ENCODE results near the gene CHST8.

The CHST8 gene

DNA sequence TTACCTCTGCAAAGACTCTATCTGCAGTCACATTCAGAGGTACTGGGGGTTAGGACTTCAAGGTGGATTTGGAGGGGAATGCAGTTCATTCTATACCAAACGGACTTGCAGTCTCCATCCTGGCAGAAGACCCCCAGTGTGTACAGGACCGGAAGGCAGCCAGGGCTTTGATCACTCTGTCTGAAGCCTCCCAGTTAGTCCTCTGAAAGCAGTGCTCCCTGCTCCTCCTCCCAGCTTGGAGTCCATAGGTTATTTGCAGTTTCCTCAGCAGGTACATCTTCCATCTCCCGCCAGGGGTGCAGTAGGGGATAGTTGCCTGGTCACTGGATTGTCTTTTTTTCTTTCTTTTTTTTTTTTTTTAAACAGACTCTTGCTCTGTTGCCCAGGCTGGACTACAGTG lies 96.1 kb downstream of the CHST8 start:
- DNase-seq (ENCODE audit: low read depth), result no peak

DNA sequence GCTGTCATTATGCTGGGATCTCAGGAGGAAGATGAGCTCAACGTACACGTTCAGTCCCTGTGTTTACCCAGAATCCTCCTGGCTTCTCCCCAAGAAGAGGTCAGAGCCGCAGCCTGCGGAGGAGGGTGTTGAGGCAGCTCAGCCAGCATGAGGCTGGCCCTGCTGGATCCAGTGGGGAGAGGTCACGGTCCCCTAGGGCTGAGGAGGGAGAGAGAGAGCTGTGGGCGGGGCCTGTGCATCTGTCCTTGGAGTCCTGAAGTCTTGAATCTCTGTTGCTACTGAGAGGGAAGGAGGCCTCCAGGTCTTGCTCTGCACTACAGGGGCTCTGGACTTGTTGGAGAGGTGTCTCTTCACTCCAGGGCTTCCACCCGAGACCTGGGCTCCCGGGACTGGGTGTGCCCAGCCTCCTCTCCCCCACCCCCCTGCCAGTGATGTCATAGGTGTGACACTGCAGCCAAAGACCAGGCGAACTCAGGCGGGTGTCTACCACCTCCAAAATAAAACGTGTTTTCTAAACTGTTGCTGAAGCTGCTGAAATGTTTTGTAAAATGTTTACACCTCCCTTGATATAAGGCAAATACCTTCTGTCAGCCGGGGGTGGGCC lies 97.0 kb downstream of the CHST8 start:
- DNase-seq (ENCODE audit: low read depth), result no peak

DNA sequence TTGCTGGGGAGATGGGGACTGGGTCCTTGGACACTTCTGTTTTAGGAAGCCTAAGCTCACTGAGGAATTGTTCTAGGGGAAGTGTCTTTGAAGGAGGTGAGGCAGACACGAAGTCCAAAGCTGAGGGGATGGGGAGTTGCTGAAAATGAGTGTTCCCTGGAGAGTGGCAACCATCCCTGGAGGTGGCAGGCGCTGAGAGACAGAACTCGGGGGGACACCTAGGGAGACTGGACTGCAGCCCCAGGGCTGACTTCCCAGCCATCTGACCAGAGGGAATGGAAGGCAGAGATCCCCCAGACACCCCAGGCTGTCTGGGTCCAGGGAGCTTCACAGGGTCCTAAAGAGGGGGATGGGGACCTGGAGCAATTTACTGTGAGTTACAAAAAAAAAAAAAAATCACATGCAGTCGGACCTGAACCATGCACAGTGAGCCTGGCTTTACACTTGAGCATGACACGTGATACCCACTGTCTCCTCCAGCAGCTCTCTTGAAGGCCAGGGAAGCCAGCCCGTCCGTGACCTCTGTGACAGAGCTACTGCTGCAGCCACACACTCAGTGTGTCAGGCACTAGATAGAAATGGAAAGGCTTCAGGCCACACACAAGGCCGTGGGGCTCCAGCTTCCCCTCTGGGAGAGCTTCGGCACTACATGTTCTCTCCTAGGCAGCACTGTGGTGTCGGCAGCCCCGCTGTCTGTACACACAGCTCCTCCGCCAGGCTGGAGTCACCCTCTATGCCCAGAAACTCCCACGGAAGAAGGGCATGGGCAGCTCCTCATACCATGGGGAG lies 97.8 kb downstream of the CHST8 start:
- DNase-seq (ENCODE audit: low read depth), result no peak

DNA sequence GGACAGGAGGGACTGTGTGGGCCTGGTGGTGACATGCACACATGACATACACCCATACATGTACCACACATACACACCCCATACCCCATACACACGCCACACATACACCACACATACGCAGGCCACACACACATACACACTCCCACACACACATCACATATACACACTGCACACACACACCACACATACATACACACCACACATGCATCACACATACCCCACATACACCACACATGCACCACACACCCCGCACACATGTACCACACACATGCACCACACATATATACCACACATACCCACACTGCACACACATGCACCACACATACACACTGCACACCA lies 98.4 kb downstream of the CHST8 start:
- no peak for DNase-seq (ENCODE audit: low read depth)

DNA sequence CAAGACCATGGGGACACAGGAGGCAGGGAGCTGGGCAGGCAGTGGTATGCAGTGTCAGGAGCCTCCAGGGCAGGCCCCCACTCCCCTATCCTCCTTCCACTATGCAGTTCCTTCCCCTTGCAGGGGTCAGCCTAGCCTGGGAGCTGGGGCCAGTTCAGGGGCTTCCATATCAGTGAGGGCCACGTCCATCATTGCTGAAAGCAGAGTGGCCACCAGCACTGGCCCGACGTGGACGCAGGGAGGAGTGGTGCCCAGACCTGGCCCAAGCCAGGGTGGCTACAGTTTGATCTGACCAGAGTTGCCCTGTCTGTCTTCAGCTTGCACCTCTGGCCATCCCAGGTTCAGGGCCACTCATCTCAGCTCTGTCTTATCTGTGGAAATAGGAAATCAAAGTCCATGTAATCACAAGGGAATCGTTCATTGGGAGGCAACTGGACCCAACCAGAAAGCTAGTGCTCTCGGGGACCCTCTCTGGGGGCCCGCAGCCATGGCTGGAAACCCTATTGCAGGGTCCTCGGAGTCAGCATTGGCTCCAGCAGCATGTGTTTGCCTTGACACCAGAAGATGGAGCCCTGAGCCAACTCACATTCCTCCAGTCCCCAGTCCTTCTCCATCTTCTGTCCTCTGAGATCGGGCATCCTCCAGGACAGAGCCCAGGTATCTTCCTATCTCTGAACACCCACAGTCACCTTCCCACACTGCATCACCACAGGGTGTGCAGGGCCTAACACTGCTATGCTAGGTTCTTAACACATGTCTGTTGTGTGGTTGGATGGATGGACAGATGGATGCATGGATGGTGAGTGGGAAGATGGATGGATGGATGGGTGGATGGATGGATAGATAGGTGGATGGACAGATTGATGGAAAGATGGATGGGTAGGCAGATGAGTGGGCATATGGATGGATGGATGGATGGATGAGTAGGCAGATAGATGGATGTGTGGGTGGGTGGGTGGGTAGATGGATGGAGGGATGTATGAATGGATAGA lies 99.2 kb downstream of the CHST8 start:
- DNase-seq (ENCODE audit: low read depth), result no peak

DNA sequence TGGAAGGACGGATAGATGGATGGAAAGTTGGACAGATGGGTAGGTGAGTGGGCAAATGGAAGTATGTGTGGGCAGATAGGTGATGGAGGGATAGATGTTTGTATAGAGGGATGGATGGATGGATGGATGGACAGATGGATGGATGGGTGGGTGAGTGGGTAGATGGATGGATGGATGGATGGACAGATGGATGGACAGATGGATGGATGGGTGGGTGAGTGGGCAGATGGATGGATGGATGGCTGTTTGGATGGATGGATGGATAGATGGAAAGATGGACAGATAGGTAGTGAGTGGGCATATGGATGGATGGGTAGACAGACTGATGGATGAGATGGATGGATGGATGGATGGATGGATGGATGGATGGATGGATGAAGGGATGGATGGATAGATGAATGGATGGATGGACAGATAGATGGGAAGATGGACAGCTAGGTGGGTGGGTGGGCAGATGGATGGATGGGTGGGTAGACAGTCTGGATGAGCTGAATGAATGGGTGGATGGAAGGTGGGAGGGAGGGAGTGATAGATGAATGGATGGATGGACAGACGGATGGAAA lies 100.1 kb downstream of the CHST8 start:
- DNase-seq (ENCODE audit: low read depth), result no peak

DNA sequence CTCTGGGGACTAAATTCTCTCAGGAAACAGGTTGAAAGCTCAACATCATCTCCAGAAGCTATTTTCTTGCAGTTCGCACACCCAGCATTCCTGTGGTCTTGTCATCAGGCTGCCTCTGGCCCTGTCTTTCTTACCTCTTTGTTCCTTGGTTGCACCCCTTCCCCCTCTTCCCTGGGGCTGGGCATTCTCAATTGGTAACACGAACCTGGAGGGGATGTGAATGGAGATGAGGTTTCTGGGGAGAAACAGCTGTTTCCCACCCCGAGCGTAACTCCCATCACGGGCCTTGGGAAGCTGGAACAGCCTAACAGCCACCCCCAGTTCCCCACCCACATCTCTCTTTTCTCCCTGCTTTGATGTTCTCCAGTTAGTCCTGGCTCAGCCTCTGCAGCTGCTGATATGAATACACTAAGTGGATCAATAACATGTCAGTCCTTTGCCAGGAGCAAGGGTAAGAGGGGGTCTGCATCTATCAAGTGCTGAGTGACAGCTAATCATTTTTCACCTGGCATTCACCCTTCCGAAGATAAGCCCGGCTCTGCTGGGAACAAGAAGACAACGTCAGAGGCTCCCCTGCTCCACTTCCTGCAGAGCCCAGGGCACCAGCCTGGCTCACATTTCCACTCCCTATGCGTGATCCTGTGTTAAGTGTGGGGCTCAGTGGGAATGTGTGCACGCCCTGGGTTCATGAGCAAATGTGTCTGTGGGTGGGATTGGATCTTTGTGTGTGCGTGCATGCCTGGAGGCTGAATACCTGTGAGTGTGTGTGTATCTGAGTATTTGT lies 100.9 kb downstream of the CHST8 start:
- DNase-seq (ENCODE audit: low read depth), result no peak

DNA sequence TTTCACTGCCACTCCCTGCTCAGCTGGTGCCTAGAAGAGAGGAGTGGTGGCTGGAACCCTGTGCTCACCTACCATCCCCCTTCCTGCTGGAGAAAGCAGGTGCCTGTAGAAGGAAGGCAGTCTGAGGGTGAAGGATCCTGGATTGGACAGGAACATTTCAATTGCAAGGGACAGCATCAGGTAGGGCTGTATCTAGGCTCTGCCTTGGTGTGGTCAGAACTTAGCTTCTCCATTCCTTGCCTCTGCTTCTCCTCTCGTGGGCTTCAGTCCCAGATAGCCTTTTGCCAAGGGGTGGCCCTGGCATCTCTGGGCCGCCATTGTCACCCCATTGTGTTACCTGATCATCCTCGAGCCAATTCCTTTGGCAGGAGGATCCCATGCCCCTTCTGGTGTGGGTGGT lies 101.8 kb downstream of the CHST8 start:
- DNase-seq (ENCODE audit: low read depth), result no peak

DNA sequence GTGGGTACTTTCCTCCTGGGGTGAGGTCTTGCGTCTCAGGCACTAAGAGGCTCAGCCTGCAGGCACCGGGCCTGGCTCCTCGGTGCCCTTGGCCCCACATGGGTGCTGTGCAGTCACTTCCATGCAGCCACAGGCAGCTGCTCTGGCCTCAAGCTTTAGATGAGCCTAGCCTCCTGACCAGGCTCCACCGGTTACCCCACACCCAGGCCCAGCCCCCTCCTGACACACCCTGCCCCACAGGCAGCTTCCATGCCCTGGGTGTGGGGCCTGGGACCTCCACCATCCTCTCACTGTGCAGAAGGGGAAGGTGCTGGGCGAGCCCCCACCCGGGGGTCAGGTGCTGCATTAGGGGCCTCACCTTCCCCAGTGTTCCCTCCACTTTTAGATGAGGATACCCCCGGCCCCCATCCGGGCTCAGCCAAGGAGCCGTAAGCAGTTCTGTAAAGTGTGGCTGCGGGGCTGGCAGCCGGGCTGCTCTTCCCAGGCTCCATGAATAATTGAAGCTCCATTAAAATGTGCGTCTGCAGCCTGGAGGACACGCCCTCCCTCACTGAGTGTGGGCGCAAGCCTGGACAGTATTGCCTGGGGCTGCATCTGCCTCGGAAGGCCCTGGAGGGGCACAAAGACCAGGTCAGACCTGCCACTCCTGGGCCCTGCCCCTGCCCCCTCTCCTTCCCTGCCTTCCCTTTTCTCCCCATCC lies 102.4 kb downstream of the CHST8 start:
- DNase-seq (ENCODE audit: low read depth), result no peak

DNA sequence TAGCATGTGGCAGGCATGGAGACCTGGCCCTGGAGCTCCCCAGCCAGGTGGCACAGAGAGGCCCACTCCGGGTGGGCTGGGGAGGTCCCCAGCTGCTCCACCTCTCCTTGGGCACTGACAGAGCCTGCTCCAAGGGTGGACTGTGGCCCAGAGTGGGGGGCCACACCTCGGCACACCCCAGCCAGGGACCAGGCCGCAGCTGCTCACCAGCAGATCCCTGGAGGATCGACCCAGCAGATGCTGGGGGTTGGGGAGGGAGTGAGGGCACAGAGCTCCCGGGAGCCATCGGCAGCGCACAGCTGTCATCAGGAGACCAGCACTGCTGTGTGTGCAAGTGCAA lies 102.9 kb downstream of the CHST8 start:
- no peak for DNase-seq (ENCODE audit: low read depth)

DNA sequence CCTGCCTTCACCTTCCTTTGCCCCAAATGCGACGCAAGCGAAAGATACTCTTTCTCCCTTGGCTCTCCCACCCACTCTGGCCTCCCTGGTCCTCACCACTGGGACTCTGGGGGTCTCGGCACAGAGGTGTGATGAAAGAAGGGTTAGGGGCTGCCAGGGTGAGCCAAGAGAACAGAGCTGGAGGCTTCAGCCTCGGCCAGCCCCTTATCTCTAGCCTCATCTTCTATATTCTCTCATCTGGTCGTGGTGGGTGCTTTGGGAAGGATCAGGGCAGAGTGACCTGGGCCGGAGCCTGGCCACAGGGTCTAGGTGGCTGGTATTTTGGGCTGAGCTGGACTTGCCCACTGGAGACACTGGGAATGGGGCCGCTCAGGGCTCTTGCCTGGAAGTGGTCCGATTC lies 103.8 kb downstream of the CHST8 start:
- DNase-seq (ENCODE audit: low read depth), result no peak

DNA sequence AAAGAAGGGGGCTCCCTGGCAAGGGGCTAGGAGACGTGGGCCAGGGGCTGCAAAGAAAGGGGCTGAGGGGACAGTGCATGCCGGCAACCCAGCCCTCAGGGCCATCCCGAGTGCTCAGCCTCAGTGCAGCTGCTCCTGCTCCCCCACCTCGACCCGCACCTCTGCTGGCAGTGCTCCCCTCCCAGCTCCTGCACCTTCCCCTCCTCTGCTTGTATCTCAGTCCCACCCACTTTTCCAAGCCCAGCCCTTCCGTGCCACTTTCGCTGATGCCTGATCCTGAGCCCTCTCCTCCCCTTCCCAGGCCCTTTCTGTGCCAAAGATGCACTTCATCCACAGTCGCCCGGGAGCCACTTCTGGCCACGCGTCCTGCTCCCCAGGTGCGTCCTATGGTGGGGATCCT lies 105.0 kb downstream of the CHST8 start:
- DNase-seq (ENCODE audit: low read depth), result no peak

DNA sequence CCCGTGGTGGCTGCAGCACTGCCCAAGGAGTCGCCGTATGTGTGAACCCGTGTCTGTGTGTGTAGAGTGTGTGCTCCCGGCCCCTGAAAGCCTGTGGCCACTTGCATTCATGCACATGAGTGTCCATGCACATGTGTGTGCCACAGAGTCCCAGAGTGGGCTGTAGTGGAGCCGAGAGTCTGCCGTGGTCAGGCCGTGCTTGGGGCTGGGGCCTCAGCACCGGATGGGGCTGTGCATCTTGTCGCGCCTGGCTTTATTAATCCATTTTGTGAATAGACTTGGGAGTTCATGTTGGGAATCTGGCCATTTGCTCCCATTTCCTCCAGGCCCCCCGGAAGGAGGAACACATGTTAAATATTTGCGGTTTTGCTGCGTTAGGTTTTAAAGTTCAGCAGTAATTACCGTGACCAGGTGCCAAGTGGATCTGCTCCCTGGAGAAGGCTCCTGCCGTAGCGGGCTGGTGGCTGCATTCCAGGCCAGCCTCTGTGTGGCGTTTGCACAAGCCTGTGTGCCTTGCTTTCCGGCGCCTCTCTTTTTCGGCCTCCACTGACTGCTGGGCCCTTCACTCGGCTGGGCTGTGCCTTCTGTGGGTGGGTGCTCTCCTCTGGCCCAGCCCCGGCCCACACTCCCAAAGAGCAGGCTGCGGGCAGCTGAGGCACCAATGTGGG lies 105.7 kb downstream of the CHST8 start:
- DNase-seq (ENCODE audit: low read depth), result no peak

DNA sequence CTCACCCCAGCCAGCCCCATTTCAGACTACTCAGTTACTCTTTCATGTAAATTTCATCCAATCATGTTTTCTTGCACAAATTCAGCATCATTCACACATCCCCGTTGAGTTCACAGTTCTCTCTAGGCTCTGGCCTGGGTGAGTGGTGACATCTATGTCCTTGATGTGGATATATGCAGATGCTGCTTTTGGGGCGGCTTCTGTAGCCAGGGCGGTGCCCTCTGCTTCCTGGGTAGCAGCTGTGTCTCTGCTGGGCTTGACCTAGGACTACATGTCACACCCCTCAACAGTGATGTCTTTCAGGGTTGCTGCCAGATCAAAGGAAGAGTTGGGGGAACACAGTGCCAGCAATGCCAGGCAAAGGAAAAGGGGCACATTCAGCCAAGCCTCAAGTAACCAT lies 106.4 kb downstream of the CHST8 start:
- DNase-seq (ENCODE audit: low read depth), result no peak

DNA sequence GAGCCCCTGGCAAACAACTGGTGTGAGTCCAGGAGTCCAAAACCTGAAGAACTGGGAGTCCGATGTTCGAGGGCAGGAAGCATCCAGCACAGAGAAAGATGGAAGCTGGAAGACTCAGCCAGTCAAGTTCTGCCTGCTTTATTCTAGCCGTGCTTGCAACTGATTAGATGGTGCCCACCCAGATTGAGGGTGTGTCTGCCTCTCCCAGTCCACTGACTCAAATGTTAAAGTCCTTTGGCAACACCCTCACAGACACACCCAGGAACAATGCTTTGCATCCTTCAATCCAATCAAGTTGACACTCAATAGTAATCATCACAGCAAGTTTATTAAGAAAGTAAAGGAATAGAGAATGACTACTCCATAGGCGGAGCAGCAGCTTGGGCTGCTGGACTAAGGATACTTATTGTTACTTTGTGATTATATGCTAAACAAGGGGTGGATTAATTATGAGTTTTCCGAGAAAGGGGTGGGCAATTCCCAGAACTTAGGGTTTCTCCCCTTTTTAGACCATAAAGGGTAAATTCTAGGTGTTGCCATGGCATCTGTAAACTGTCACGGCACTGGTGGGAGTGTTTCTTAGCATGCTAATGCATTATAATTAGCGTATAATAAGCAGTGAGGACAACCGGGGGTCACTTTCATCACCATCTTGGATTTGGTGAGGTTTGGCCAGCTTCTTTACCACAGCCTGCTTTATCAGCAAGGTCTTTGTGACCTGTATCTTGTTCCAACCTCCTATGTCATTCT lies 109.3 kb downstream of the CHST8 start:
- DNase-seq (ENCODE audit: low read depth), result no peak

DNA sequence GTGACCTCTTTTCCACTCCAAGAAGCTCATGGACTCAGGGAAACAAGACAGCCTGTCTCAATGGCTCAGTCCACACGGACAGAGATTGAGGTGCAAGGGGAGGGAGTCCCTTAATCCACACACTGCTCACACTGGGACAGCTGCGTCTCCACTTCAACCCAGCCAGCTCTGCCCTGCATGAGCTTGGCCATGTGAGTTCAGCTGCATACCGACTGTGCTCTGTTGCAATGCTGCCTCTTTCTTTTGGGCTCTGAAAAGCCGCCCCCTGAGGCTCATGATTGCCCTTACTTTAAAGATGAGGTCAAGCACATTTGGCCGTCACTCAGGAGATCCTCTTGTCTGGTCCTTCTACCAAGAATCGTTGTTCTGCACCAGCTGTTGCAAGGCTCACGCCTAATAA lies 110.1 kb downstream of the CHST8 start:
- no peak for DNase-seq (ENCODE audit: low read depth)

DNA sequence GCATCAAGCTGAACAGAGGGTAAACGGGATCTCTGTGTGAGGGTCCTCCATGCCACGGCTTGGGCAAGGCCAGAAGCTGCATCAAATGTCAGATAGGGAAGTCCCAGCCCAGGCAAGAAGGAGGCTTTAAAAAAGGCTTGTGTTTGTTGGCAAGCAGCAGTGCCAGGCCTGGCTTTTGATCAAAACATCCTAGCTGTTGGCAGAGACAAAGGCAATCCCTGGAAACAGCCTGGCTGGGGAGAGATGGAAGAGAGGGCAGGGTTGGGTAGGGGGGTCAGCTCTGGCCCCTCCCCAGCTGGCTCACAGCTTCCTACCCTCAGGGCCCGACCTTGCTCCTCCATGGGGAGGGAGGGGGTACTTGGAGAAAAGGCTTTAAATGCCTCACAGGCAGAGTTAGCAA lies 113.2 kb downstream of the CHST8 start:
- no peak for DNase-seq (ENCODE audit: low read depth)

DNA sequence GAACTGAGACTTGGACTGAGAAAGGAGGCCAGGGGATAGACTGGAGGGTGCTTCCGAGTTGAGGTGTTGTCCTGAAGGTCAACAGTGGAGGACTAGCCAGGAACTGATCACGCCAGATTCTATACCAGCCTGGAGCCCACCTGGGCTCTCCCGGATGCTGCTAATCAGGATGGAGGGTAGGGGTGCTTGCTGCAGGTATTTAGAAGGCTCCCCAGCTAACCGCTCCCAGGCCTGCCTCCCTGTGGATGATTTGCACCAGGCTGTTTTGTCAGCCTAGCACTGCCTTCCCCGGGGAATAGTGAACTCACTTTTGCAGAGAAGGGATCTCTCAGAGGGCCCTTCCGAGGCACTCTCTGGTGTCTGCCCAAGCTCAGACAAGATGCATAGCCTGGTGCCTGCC lies 114.4 kb downstream of the CHST8 start:
- DNase-seq (ENCODE audit: low read depth), result no peak

DNA sequence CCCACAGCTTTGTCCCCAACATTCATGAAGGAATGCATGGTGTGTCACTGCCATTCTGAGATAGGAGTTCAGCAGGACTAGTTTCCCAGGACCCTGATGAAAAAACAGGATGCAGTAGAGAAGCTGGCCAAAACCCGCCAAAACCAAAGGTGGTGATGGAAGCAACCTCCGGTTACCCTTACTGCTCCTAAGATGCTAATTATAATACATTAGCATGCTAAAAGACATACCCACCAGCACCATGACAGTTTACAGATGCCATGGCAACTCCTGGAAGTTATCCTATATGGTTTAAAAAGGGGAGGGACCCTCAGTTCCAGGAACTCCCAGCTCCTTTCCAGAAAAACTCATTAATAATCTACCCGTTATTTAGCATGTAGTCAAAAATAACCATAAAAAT lies 115.0 kb downstream of the CHST8 start:
- no peak for DNase-seq (ENCODE audit: low read depth)

All from activated T-cell treated with anti-CD3 and anti-CD28 coated beads for 24 hours (primary cell).